HG02610 (cell line): ENCODE results near the gene TTC13.
"Not testable (repeated sequence)": the region's sequence is repeated elsewhere in the genome, so short reads cannot be mapped to it uniquely, and the experiment has no call there.

Experiments
- ATAC-seq: cut with Tn5 transposase; IDR thresholded peaks from one replicate; pipeline ENCODE4 v1.9.1; 2021; ENCODE audit warnings: mild to moderate bottlenecking, moderate library complexity; ENCODE audit not compliant: unreplicated experiment

The TTC13 gene

GRCh38 chr1:230994860-230995259 lies 16.2 kb upstream of the TTC13 start:
- no peak for ATAC-seq

GRCh38 chr1:230992100-230992774 lies 13.6 kb upstream of the TTC13 start:
- ATAC-seq, result no peak

GRCh38 chr1:230987448-230987847 lies 8.8 kb upstream of the TTC13 start:
- no peak for ATAC-seq

DNA sequence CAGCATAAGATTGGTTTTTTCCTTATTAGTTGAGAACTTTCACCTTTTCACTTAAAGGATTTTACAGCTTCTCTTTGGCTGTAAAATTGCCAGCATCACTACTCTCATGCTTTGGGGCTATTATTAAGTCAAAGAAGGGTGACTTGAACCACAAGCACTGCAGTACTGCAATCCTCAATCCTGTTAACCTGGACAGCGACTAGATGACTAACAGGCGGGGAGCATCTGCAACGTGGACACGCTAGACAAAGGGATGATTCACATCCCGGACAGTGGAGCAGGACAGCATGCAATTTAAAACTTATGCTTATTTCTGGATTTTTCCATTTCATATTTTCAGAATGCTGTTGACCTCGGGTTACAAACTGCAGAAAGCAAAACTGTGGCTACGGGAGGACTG lies 8.3 kb upstream of the TTC13 start:
- ATAC-seq, result no peak

- no peak for ATAC-seq
These were observed 7.0 kb upstream of the TTC13 start for GRCh38 chr1:230985711-230986110.

DNA sequence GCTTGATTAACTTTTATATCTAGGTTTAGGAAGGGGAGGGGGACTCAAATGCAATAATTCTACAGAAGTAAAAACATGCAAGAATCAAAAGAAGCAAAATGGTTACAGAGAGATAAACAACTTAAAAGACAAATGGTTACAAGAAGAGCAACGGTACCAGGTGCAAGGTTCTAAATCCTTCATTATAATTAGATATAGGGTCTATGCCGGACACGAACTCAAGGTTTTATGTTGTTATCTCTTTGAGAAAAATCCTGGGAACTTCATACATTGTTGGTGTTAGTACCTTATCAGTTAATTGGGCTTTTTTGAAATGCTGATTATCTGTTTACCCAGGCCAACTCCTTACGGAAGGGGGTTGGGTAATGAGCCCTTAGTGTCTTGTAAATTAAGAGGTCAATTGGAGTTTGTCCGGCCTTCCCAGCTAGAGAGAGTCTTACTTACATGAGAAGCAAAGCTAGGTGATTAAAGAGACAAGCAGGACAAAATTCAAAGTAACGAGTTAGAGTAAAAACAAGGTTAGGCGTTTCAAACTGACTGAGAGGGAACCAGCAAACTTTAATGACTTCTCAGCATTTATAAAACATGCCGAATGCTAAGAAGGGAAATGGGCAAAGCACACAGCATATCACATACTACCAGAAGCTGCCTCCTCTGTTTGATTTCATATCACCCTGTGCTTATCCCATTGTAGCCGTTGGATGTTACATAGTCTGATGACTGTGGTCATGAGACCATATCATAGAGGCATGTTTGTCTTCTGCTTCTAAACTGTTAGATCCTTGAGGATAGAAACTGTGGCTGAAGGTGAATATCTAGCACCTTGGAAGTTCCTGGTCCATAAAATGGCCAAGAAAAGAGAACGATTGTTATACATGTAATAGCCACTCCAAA lies 6.2 kb upstream of the TTC13 start:
- not testable (repeated sequence) for ATAC-seq

GRCh38 chr1:230983811-230984210 lies 5.2 kb upstream of the TTC13 start:
- no peak for ATAC-seq

GRCh38 chr1:230982696-230983095 lies 4.0 kb upstream of the TTC13 start:
- no peak for ATAC-seq

GRCh38 chr1:230979952-230980351 lies 1.3 kb upstream of the TTC13 start:
- no peak for ATAC-seq

DNA sequence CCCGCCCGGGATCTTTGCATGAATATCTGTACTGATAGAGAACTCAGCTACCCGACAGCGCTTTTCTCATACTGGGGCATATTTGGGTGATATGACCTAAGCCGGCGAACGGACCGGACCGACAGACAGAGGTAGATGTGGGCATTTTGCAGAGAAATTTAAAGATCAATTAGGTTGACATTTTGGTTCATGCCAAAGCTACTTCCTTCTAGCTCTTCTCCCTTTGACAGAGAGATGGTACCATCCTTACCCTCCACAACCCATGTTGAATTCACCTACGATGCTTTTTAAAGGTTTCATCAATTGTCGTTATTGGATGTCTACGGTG lies 692 bp upstream of the TTC13 start:
- no peak for ATAC-seq

DNA sequence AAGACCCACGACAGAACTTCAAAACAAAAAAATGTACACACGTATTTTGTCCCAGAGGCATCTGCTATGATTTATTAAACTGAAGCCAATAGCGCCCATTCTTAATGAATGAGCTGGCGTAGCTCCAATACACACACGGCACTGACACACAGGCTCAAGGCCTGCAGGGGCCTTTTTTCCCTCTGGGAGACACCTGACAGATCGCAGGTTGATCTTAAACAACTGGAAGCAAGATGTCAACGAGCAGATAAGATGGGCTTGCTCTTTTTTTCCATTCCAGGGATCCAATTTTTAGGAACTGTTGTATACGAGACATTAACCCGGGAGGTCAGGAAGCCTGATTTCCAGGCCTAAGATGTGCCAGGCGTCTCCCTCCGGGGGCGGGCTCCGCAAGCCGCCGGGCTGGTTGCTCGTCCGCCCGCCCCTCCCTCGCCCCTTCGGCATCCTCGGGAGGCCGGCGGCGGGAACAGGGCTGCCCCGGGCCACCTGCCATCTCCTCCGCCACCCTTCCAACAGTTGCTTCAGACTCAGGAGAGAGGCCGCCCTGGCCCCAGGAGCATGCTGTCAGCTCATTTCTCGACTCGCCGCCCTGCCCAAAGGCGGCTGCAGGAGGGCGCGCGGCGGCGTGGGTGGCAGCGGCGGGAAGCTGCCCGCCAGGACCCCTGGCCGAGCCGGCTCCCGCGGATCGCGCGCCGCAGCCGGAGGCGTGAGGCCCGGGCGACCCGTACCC lies 735 bp downstream of the TTC13 start:
- peak; percentile 5 for ATAC-seq

- ATAC-seq, result no peak
These were observed 1.6 kb downstream of the TTC13 start for GRCh38 chr1:230976825-230977747.

DNA sequence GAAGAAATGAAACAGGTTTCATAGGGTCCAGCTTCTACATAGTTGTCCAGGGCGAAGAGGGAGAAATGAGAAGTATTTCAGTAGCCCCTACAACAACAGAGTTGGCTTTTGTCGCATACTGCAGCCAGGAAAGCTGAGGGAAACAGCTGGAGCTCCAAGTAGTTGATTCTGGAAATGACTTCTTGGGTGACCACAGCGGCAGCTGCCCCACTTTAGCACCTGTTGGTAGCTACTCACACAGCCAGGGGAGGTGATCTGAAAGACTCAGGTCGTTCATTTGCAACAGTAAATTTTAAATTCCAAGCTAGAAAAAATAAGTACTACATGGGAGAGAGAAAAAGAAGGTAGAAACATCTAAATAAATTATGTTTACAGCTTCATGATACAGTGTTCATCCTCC lies 2.3 kb downstream of the TTC13 start:
- no peak for ATAC-seq

GRCh38 chr1:230975636-230976035 lies 3.0 kb downstream of the TTC13 start:
- no peak for ATAC-seq

- peak; percentile 88 for ATAC-seq
These were observed 5.8 kb downstream of the TTC13 start for GRCh38 chr1:230972855-230973271.

DNA sequence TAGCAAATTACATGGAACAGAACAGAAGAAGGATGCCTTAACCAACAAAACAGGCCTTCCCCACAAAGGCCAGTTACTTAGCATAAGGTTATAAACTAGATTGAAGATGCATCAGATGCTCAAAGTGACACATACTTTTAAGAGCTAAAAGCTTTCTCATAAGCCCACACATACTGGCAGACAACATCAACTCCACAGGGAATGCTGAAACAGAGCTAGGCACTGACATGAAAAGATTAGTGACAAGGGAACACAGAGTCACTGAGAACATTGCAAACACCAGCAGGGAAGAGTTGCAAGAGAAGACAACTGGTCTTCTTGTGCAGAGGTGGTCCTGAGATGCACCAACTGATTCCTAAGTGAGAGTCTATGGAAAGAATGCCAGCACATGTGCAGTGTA lies 6.9 kb downstream of the TTC13 start:
- no peak for ATAC-seq

DNA sequence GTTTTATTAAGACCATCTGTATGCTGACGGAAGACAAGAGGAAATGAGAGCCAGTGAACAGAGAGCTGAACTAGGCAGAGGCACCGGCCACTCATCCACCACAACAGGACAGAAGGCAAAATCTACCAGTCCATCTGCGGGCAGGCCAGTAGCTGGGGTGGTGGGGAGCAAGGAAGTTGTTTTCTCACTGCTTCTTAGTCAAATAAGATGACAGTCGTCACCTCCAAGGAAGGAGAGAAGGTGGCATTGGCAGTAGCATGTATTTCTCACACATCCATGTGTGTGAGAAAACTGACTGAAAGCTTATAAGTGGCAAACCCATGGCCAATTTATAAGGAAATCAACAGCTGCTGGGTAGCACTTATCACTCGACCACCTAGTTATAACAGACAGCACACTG lies 8.2 kb downstream of the TTC13 start:
- ATAC-seq, result no peak

DNA sequence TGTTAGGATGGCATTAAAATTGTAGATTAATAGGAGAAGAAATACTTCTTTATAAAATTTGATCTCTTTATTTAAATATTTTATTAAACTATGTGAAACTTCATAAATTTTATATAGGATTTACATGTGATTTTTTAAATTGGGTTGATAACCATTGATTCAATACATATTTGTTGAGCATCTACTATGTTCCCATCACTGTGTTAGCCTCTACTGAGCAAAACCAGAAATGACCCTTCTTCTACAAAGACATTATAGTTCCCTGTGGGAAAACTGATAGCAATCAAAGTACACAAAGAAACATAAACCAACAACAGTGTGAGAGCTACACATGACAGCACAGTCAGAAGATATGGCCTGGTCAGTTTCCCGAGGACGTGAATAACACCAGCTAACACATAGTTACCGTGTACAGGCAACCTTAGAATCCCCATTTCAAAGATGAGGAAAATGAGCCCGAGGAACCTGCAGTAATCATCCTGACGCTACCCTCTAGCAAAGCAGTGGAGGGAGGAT lies 12.2 kb downstream of the TTC13 start:
- no peak for ATAC-seq

DNA sequence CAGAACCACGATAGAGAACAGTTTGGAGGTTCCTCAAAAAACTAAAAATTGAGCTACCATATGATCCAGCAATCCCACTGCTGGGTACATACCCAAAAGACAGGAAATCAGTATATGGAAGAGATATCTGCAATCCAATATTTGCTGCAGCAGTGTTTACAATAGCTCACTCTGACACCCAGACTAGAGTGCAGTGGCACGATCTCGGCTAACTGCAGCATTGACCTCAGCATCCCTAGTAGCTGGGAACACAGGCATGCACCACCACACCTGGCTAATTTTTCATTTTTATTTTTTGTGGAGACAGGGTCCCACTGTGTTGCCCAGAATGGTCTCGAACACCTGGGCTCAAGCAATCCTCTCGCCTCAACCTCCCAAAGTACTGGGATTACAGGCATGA lies 13.1 kb downstream of the TTC13 start:
- no peak for ATAC-seq

DNA sequence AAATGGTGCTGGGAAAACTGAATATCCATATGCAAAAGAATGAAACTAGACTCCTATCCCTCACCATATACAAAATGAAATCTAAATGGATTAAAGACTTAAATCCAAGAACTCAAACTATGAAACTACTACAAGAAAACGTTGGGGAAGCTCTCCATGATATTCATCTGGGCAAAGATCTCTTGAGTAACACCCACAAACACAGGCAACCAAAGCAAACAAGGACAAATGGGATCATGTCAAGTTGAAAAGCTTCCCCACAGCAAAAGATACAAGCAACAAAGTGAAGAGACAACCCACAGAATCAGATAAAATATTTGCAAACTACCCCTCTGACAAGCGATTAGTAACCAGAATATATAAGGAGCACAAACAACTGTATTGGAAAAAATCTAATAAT lies 13.8 kb downstream of the TTC13 start:
- ATAC-seq, result no peak

DNA sequence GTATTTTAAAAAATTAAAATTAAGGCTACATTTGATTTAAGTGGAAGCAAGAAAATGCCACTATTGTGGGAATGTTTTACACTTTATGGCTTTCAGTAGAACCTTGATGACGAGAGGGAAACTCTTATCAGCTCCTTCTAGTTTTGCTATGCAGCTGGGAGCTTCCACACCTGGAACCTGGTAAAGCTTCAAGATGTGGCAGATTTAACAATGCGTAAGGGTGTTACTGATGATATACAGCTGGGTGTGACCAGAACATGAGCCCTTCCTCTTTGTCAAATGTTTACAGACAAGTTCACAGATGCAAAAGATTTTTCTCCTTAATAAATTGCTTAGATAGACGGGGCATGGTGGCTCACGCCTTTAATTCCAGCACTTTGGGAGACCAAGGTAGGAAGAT lies 20.3 kb downstream of the TTC13 start:
- no peak for ATAC-seq
